GM12801 (cell line): Measurements from ENCODE around the gene CDY1.
"Not testable (repeated sequence)": the region's sequence is repeated elsewhere in the genome, so short reads cannot be mapped to it uniquely, and the experiment has no call there.

Source experiments
- CTCF ChIP-seq: IDR thresholded peaks from one replicate; pipeline ENCODE4 v1.5.1; 2011; ENCODE audit warnings: control low read depth; ENCODE audit not compliant: insufficient read length; ENCODE audit errors: extremely low read depth

CDY1 gene

GRCh38 chrY:25621817-25622216, at the start of gene CDY1:
CDY1 (plus strand) TSS chrY:25622117; CDS start chrY:25622443, 326 bp downstream.
- TF ChIP-seq CTCF: not testable (repeated sequence)
